ENCODE results near the gene COL4A4. TPM values are rescaled to one million over a fixed set of nuclear protein-coding genes. Genes with fewer than 3 reads are reported as not detected.

Gene COL4A4
- total and polyA plus RNA-seq, 2 of the 4 experiments (the other 2 are of a cell fraction), result 0.02 TPM; not detected in 1

DNA sequence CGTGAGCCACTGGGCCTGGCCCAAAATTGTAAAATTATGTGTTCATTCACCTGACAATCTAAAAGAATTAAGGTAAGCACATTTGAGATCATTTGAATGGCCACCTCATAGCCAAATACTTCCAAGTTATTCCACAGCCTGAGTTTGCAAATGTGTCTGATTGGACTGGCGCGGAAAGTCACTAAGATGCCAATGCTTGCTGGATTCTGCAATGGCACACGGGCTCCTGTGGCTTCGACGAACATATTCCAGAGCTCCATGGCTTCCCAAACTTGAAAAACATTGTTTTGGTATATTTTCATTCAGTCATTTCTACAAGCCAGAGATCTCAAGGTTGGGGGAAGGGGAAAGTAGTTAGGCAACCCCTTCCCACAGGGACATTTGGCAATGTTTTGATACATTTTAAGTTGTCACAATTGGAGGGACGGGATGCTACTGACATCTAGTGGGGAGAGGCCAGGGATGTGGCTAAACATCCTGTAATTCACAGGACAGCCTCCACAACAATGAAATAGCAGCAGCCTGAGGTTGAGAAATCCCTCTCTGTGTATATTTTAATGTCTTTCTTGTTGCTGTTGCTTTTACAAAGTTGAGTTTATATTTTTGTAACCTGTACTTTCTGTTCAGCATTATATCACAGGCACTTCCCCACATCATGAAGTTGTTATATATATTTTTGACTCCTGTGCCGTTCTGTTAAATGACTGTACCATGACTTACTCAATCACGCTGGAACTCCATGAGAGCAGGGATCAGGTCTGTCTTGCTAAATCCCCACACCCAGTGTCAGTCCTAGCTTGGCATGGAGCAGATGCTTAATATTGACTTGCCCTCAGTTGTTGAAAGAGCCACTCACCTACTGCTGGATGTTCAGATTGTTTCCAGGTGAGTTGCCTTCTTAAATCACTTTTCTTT lies 56.9 kb downstream of the COL4A4 start:
- Histone ChIP-seq H3K36me3 (ENCODE audit: control insufficient read depth, insufficient read depth, low read length) (no peaks in the 10 kb centered on the region), H3K9me3 (ENCODE audit: control insufficient read depth, insufficient read depth, low read length) (no peaks in the 10 kb centered on the region), H3K9ac (ENCODE audit: low read depth, low read length) (no peak overlapping the region), H4K91ac (ENCODE audit: insufficient read depth, low read depth, low read length) (no peak overlapping the region), H2AK5ac (ENCODE audit: low read depth, low read length) (no peak overlapping the region), H3K56ac (ENCODE audit: extremely low read depth, insufficient read depth, low read length) (no peak overlapping the region), H2BK20ac (ENCODE audit: low read depth, low read length) (no peak overlapping the region), H3K79me1 (ENCODE audit: low read depth in 1 of 2, low read length in 2 of 2) (no peaks in the 10 kb centered on the region), H2BK15ac (ENCODE audit: low read depth, low read length) (no peak overlapping the region), H3K9me1 (ENCODE audit: insufficient read depth, low read length) (no peaks in the 10 kb centered on the region), H3K4me1 (ENCODE audit: control insufficient read depth, insufficient read depth, low read length) (no peaks in the 10 kb centered on the region), H2BK5ac (ENCODE audit: low read depth, low read length, poor library complexity, severe bottlenecking) (no peak overlapping the region), H3K27me3 (ENCODE audit: control insufficient read depth, insufficient read depth, low read length) (peaks cover 2% of the 10 kb centered on the region; the same call in 1 of the 2 replicates), H2AFZ (replicated peaks; ENCODE audit: low read length, poor library complexity) (no peak overlapping the region), H3K27ac (ENCODE audit: insufficient read depth, low read length) (no peak overlapping the region), H3K14ac (replicated peaks; ENCODE audit: low read depth, low read length) (no peak overlapping the region), H3K4me2 (ENCODE audit: low read depth, low read length) (no peak overlapping the region), H4K5ac (ENCODE audit: low read depth, low read length) (no peak overlapping the region), H3K18ac (ENCODE audit: low read depth, low read length) (no peak overlapping the region), H3K23ac (ENCODE audit: low read depth, low read length) (no peak overlapping the region), H4K8ac (ENCODE audit: low read depth in 2 of 2, low read length in 2 of 2) (no peak overlapping the region), H3K4ac (ENCODE audit: low read depth, low read length) (no peak overlapping the region), H3K4me3 (ENCODE audit: insufficient read depth, low read depth, low read length) (no peak overlapping the region), H4K20me1 (ENCODE audit: insufficient read depth, low read length) (no peaks in the 10 kb centered on the region), H2AK9ac (replicated peaks; ENCODE audit: low read depth, low read length, poor library complexity) (no peak overlapping the region), H2BK120ac (ENCODE audit: low read depth, low read length) (no peak overlapping the region)
- peak; percentile 71 for DNase-seq
- intact Hi-C loops (cut with micrococcal nuclease), result loop anchor here (1.0 to 10.0 kb wide), 7 partner anchors 75 to 1442 kb away; no protein-coding TSS in a partner anchor
- peak; percentile 98 for ATAC-seq (ENCODE audit: low read depth)
- TF ChIP-seq CEBPB (IDR thresholded peaks at IDR 0.05; ENCODE audit: low read depth, low read length) (peak; percentile 60; the same call in 1 of the 2 replicates), MAFK (IDR thresholded peaks at IDR 0.05; ENCODE audit: low read depth, low read length) (no peak), SMC3 (IDR thresholded peaks at IDR 0.05; ENCODE audit: low read depth, low read length) (peak; percentile 65), RAD21 (IDR thresholded peaks at IDR 0.05; ENCODE audit: low read length) (peak; percentile 90), NFE2L2 (IDR thresholded peaks at IDR 0.05; ENCODE audit: low read depth, low read length) (no peak), RFX5 (IDR thresholded peaks at IDR 0.05; ENCODE audit: low read depth, low read length) (no peak), FOS (IDR thresholded peaks at IDR 0.05; ENCODE audit: low read depth, low read length) (no peak), CHD1 (IDR thresholded peaks at IDR 0.05; ENCODE audit: low read depth, low read length) (no peak)
- TF ChIP-seq, protein P1, sequence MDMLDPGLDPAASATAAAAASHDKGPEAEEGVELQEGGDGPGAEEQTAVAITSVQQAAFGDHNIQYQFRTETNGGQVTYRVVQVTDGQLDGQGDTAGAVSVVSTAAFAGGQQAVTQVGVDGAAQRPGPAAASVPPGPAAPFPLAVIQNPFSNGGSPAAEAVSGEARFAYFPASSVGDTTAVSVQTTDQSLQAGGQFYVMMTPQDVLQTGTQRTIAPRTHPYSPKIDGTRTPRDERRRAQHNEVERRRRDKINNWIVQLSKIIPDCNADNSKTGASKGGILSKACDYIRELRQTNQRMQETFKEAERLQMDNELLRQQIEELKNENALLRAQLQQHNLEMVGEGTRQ (IDR thresholded peaks at IDR 0.05; ENCODE audit: low read depth, low read length), result no peak
- TF ChIP-seq, protein P2, sequence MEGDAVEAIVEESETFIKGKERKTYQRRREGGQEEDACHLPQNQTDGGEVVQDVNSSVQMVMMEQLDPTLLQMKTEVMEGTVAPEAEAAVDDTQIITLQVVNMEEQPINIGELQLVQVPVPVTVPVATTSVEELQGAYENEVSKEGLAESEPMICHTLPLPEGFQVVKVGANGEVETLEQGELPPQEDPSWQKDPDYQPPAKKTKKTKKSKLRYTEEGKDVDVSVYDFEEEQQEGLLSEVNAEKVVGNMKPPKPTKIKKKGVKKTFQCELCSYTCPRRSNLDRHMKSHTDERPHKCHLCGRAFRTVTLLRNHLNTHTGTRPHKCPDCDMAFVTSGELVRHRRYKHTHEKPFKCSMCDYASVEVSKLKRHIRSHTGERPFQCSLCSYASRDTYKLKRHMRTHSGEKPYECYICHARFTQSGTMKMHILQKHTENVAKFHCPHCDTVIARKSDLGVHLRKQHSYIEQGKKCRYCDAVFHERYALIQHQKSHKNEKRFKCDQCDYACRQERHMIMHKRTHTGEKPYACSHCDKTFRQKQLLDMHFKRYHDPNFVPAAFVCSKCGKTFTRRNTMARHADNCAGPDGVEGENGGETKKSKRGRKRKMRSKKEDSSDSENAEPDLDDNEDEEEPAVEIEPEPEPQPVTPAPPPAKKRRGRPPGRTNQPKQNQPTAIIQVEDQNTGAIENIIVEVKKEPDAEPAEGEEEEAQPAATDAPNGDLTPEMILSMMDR (conservative IDR thresholded peaks at IDR 0.05; ENCODE audit: low read depth, low read length), result peak; percentile 93
- TF ChIP-seq, protein P3, sequence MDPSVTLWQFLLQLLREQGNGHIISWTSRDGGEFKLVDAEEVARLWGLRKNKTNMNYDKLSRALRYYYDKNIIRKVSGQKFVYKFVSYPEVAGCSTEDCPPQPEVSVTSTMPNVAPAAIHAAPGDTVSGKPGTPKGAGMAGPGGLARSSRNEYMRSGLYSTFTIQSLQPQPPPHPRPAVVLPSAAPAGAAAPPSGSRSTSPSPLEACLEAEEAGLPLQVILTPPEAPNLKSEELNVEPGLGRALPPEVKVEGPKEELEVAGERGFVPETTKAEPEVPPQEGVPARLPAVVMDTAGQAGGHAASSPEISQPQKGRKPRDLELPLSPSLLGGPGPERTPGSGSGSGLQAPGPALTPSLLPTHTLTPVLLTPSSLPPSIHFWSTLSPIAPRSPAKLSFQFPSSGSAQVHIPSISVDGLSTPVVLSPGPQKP (IDR thresholded peaks at IDR 0.05; ENCODE audit: borderline replicate concordance, low read depth, low read length), result no peak
- 100% methylated on average over 2 of the region's 9 CpGs; no CpG with 5 or more reads in 1 of the 2 experiments for WGBS, 2 experiments (ENCODE audit: extremely low coverage in 2 of 2, insufficient read length in 1 of 2)
- no TSS peak for BruUV-seq (replicated peaks)
- ChIA-PET POLR2A (ENCODE audit: unreplicated experiment) (no interaction called here), CTCF (interaction anchor here (0.6 kb wide), 1 partner anchor 28 kb away, joined by 3 read pairs; no protein-coding TSS in a partner anchor)
- in situ Hi-C loops (cut with MboI; ENCODE audit: low sequenced_read_pairs), result loop anchor here (10.0 kb wide), 1 partner anchor 1442 kb away; no protein-coding TSS in a partner anchor
- dilution Hi-C loops (cut with HindIII; ENCODE audit: low sequenced_read_pairs, unreplicated experiment), result no loop called here
